PC-9 (cell line): ENCODE data around the gene RAD51AP2.

ENCODE experiments used
- CTCF ChIP-seq: fragments of 200-600 bp; sonication (generic); conservative IDR thresholded peaks from 2 replicates; pipeline ENCODE4 v1.6.1; 2017; ENCODE audit warnings: mixed run types, antibody characterized with exemption, mild to moderate bottlenecking, moderate library complexity
- EZH2 ChIP-seq: fragments of 200-600 bp; sonication (generic); IDR thresholded peaks from 2 replicates; pipeline ENCODE4 v1.8.0; 2017; ENCODE audit warnings: antibody characterized with exemption, low read depth

GRCh38 chr2:17519486-17519885 is 1.2 kb upstream of the RAD51AP2 start:
- TF ChIP-seq EZH2 (no peak), CTCF (no peak)
